ENCODE data around the gene NEDD4L. TPM values are rescaled to one million over a fixed set of nuclear protein-coding genes. Genes with fewer than 3 reads are reported as not detected.

The NEDD4L gene
- total and polyA plus RNA-seq, 2 experiments from 2014 or later = 36.2 to 72.3 TPM

DNA sequence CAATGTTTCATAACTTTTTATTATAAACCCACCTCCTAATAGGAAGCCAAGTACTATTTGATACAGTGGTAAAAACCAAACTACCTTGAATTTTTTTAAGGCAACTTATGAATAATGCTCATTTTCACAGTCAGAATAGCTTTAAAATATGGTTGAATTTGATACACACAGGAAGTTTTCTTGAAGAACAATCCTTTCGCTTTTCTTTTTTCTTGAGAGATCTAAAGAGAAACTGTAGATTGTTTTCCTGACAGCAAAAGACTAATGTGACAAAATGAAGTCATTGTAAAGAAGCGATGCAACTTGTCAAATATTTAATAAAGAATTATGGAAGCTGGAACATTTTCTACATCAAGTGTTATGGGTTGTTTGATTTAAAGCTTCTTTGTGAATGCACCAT is 357.2 kb downstream of the NEDD4L start:
- Mint-ChIP-seq H3K9me3 (no peaks in the 10 kb centered on the region), H3K4me3 (no peak overlapping the region), H3K27ac (no peak overlapping the region), H3K4me1 (peaks cover 5% of the 10 kb centered on the region; the same call in 2 of the 3 replicates), H3K36me3 (ENCODE audit: low read depth) (peaks cover 6% of the 10 kb centered on the region; the same call in 2 of the 3 replicates), H3K27me3 (ENCODE audit: insufficient read depth, low read depth, poor library complexity) (peaks cover 8% of the 10 kb centered on the region)
- H3K79me2 ChIP-seq (replicated peaks; ENCODE audit: insufficient read depth) = no peaks in the 10 kb centered on the region
- H3K4me2 ChIP-seq = no peak overlapping the region
- no peaks in the 10 kb centered on the region; the same call in 1 of the 2 replicates for H4K20me1 ChIP-seq (replicated peaks; ENCODE audit: insufficient read depth)
- H3K9me2 ChIP-seq (ENCODE audit: insufficient read depth) = no peaks in the 10 kb centered on the region
- H3F3A ChIP-seq (replicated peaks; ENCODE audit: low read depth) = no peaks in the 10 kb centered on the region
- TF ChIP-seq, protein P1, sequence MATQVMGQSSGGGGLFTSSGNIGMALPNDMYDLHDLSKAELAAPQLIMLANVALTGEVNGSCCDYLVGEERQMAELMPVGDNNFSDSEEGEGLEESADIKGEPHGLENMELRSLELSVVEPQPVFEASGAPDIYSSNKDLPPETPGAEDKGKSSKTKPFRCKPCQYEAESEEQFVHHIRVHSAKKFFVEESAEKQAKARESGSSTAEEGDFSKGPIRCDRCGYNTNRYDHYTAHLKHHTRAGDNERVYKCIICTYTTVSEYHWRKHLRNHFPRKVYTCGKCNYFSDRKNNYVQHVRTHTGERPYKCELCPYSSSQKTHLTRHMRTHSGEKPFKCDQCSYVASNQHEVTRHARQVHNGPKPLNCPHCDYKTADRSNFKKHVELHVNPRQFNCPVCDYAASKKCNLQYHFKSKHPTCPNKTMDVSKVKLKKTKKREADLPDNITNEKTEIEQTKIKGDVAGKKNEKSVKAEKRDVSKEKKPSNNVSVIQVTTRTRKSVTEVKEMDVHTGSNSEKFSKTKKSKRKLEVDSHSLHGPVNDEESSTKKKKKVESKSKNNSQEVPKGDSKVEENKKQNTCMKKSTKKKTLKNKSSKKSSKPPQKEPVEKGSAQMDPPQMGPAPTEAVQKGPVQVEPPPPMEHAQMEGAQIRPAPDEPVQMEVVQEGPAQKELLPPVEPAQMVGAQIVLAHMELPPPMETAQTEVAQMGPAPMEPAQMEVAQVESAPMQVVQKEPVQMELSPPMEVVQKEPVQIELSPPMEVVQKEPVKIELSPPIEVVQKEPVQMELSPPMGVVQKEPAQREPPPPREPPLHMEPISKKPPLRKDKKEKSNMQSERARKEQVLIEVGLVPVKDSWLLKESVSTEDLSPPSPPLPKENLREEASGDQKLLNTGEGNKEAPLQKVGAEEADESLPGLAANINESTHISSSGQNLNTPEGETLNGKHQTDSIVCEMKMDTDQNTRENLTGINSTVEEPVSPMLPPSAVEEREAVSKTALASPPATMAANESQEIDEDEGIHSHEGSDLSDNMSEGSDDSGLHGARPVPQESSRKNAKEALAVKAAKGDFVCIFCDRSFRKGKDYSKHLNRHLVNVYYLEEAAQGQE (IDR thresholded peaks at IDR 0.05; ENCODE audit: unreplicated experiment) = no peak
- TF ChIP-seq POLR2AphosphoS5 (IDR thresholded peaks at IDR 0.05; ENCODE audit: low read depth) (no peak), NANOG (IDR thresholded peaks at IDR 0.05; ENCODE audit: borderline replicate concordance) (no peak)
- H2AFZ ChIP-seq = no peak overlapping the region
- 0 out of 2 replicates have a peak, but pooled peaks cover 6% of the 10 kb centered on the region for H3K4me1 ChIP-seq (ENCODE audit: insufficient read depth)
- no peak overlapping the region for H3K4me3 ChIP-seq
- ATAC-seq (no peak), DNase-seq (ENCODE audit: low spot score) (no peak)
- no peaks in the 10 kb centered on the region for H3K27me3 ChIP-seq (ENCODE audit: insufficient read depth)
- no peaks in the 10 kb centered on the region for H3K36me3 ChIP-seq (ENCODE audit: insufficient read depth)
- no peak overlapping the region for H3K27ac ChIP-seq (ENCODE audit: low read depth)

- H3K27ac Mint-ChIP-seq = no peak overlapping the region
- H3K9me3 Mint-ChIP-seq = no peaks in the 10 kb centered on the region
- Histone ChIP-seq H3K4me2 (no peak overlapping the region), H3K36me3 (ENCODE audit: insufficient read depth) (no peaks in the 10 kb centered on the region), H3K9me2 (ENCODE audit: insufficient read depth) (no peaks in the 10 kb centered on the region), H3K27ac (ENCODE audit: low read depth) (0 out of 2 replicates have a peak overlapping the region, but pooled peaks have one; percentile 19), H3K4me1 (ENCODE audit: insufficient read depth) (0 out of 2 replicates have a peak, but pooled peaks cover 6% of the 10 kb centered on the region), H3K4me3 (no peak overlapping the region), H4K20me1 (replicated peaks; ENCODE audit: insufficient read depth) (no peaks in the 10 kb centered on the region; the same call in 1 of the 2 replicates), H3K27me3 (ENCODE audit: insufficient read depth) (no peaks in the 10 kb centered on the region), H3K79me2 (replicated peaks; ENCODE audit: insufficient read depth) (no peaks in the 10 kb centered on the region), H3F3A (replicated peaks; ENCODE audit: low read depth) (no peaks in the 10 kb centered on the region), H2AFZ (no peak overlapping the region)
- H3K36me3 Mint-ChIP-seq (ENCODE audit: low read depth) = no peaks in the 10 kb centered on the region
- H3K4me1 Mint-ChIP-seq = peaks cover 5% of the 10 kb centered on the region; the same call in 2 of the 3 replicates
- ATAC-seq = no peak
- H3K4me3 Mint-ChIP-seq = no peak overlapping the region
- DNase-seq (ENCODE audit: low spot score) = no peak
- TF ChIP-seq, protein P2, sequence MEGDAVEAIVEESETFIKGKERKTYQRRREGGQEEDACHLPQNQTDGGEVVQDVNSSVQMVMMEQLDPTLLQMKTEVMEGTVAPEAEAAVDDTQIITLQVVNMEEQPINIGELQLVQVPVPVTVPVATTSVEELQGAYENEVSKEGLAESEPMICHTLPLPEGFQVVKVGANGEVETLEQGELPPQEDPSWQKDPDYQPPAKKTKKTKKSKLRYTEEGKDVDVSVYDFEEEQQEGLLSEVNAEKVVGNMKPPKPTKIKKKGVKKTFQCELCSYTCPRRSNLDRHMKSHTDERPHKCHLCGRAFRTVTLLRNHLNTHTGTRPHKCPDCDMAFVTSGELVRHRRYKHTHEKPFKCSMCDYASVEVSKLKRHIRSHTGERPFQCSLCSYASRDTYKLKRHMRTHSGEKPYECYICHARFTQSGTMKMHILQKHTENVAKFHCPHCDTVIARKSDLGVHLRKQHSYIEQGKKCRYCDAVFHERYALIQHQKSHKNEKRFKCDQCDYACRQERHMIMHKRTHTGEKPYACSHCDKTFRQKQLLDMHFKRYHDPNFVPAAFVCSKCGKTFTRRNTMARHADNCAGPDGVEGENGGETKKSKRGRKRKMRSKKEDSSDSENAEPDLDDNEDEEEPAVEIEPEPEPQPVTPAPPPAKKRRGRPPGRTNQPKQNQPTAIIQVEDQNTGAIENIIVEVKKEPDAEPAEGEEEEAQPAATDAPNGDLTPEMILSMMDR (conservative IDR thresholded peaks at IDR 0.05; ENCODE audit: low read depth in 2 of 2) = no peak
- TF ChIP-seq CREB1 (CRISPR knock-in tag; IDR thresholded peaks at IDR 0.05; ENCODE audit: low read depth) (no peak), ZNF331 (CRISPR knock-in tag; IDR thresholded peaks at IDR 0.05; ENCODE audit: low read depth) (no peak)
- H3K27me3 Mint-ChIP-seq (ENCODE audit: insufficient read depth, low read depth, poor library complexity) = peaks cover 8% of the 10 kb centered on the region
Observed at GRCh38 chr18:58402247-58402646, 358.2 kb downstream of the NEDD4L start.
